CD4-positive, alpha-beta memory T cell (primary cell): ENCODE results near the gene CIB2. TPM values are rescaled to one million over a fixed set of nuclear protein-coding genes. Genes with fewer than 3 reads are reported as not detected.

Experiments used
- CTCF ChIA-PET: fragments of 350-600 bp; sonication (Branson Sonifier 250); formaldehyde crosslinking; loops from one replicate; lab custom pipeline; 2021; ENCODE audit warnings: inconsistent platforms; ENCODE audit not compliant: partially characterized antibody; lab: Charles Lee
- POLR2A ChIA-PET: fragments of 350-600 bp; sonication (Branson Sonifier 250); formaldehyde crosslinking; loops from one replicate; lab custom pipeline; 2021; ENCODE audit not compliant: partially characterized antibody; lab: Charles Lee
- DNase-seq, 5 donors: peaks; one replicate each; pipeline versions ENCODE4 v3.0.0 to v3.0.0-alpha.2; 2020 to 2022; ENCODE audit warnings: mixed read lengths in 1 of 5
- H3K27ac ChIP-seq: one replicate; pipeline ENCODE4 v1.7.0; 2013; ENCODE audit warnings: low read depth, low read length
- H3K27me3 ChIP-seq: 2 replicates; pipeline ENCODE4 v1.7.0; 2013; ENCODE audit warnings: mild to moderate bottlenecking, low read length, moderate library complexity; ENCODE audit not compliant: insufficient read depth
- H3K36me3 ChIP-seq: 2 replicates; pipeline ENCODE4 v1.7.0; 2013; ENCODE audit warnings: mild to moderate bottlenecking, low read length, moderate library complexity; ENCODE audit not compliant: insufficient read depth
- H3K4me1 ChIP-seq: 2 replicates; pipeline ENCODE4 v1.7.0; 2013; ENCODE audit warnings: mild to moderate bottlenecking, low read length, moderate library complexity; ENCODE audit not compliant: insufficient read depth
- H3K4me3 ChIP-seq, 2 donors: one replicate each; pipeline ENCODE4 v1.7.0; 2013; ENCODE audit warnings: low read length in 2 of 2, mild to moderate bottlenecking in 1 of 2
- H3K9me3 ChIP-seq, 2 donors: one replicate each; pipeline ENCODE4 v1.7.0; 2013; ENCODE audit warnings: low read length in 2 of 2, control low read depth in 1 of 2; ENCODE audit not compliant: control insufficient read depth in 1 of 2
- H3K27ac Mint-ChIP-seq, 7 donors: one replicate each; pipeline ENCODE4 v1.8.0; 2020 to 2021; ENCODE audit warnings: mixed read lengths in 7 of 7, mild to moderate bottlenecking in 6 of 7, inconsistent platforms in 3 of 7, moderate library complexity in 3 of 7
- H3K27me3 Mint-ChIP-seq, 2 donors: one replicate each; pipeline ENCODE4 v1.8.0; 2020 to 2021; ENCODE audit warnings: mixed read lengths in 2 of 2
- H3K36me3 Mint-ChIP-seq, 2 donors: one replicate each; pipeline ENCODE4 v1.8.0; 2020 to 2021; ENCODE audit warnings: mixed read lengths in 2 of 2, inconsistent platforms in 1 of 2, mild to moderate bottlenecking in 1 of 2
- H3K4me1 Mint-ChIP-seq, 4 donors: one replicate each; pipeline ENCODE4 v1.8.0; 2020 to 2021; ENCODE audit warnings: mixed read lengths in 4 of 4, mild to moderate bottlenecking in 1 of 4
- H3K4me3 Mint-ChIP-seq, 8 donors: one replicate each; pipeline ENCODE4 v1.8.0; 2020 to 2021; ENCODE audit warnings: mixed read lengths in 8 of 8, mild to moderate bottlenecking in 7 of 8, moderate library complexity in 6 of 8, inconsistent platforms in 3 of 8
- H3K9me3 Mint-ChIP-seq, 8 donors: one replicate each; pipeline ENCODE4 v1.8.0; 2020 to 2021; ENCODE audit warnings: mixed read lengths in 8 of 8, mild to moderate bottlenecking in 5 of 8, inconsistent platforms in 3 of 8, moderate library complexity in 1 of 8
- intact Hi-C: fragments of 100-400 bp; cut with micrococcal nuclease; formaldehyde crosslinking; loops from one replicate; pipeline ENCODE4 v1.15.1; 2023
- polyA plus RNA-seq, 2 donors: library from polyadenylated mRNA; unstranded; fragments of 300-500 nt; fragmentation: Illumina TruSeq; gene quantifications; one replicate each; pipeline ENCODE4 v1.2.3, GENCODE V29; 2021
- total RNA-seq, 2 experiments: library from RNA; stranded (reverse); gene quantifications; one replicate each; pipeline ENCODE4 v1.2.3, GENCODE V29; 2021

The CIB2 gene
- total and polyA plus RNA-seq, 4 experiments from 2014 or later = 0.56 to 2.2 (median 1.4) TPM

DNA sequence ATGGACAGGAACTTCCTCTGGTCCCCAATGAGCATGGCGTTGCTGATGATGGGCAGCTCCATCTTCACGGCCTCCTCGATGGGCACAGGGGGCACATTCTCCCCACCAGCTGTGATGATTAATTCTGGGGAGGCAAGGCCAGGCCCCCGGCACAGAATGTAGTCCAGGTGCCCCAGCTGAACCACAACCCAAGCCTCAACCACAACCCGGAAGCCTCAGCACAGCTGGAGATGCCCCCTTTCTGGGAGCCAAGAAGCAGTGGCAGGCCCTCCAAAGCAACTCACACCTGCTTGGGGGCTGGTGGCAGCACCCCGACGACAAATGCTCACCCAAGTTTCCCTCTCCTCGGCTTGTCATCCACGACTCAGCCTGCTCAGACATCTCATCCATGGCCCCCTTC, 43.2 kb upstream of the CIB2 start:
- CTCF ChIA-PET = interaction anchor here (1.4 kb wide), 1 partner anchor 65 kb away, joined by 5 read pairs; no protein-coding TSS in a partner anchor
- Histone ChIP-seq H3K27me3 (no peaks in the 10 kb centered on the region), H3K27ac (no peak overlapping the region), H3K9me3 (no peaks in the 10 kb centered on the region), H3K4me1 (peaks cover 10% of the 10 kb centered on the region), H3K36me3 (peaks cover 24% of the 10 kb centered on the region), H3K4me3 (no peak overlapping the region)
- peaks cover 32 to 33% of the 10 kb centered on the region in 2 donors for H3K36me3 Mint-ChIP-seq
- intact Hi-C loops = no loop called here
- POLR2A ChIA-PET = no interaction called here
- no peaks in the 10 kb centered on the region for H3K9me3 Mint-ChIP-seq
- H3K27me3 Mint-ChIP-seq = no peaks in the 10 kb centered on the region
- peak overlapping the region in 3 of 8 donors; percentile 13 to 62 (median 22) for H3K4me3 Mint-ChIP-seq
- H3K4me1 Mint-ChIP-seq = peaks cover 10 to 26% (median 17%) of the 10 kb centered on the region in 4 donors
- DNase-seq = no peak
- H3K27ac Mint-ChIP-seq = peak overlapping the region in 1 of 7 donors; percentile 64

DNA sequence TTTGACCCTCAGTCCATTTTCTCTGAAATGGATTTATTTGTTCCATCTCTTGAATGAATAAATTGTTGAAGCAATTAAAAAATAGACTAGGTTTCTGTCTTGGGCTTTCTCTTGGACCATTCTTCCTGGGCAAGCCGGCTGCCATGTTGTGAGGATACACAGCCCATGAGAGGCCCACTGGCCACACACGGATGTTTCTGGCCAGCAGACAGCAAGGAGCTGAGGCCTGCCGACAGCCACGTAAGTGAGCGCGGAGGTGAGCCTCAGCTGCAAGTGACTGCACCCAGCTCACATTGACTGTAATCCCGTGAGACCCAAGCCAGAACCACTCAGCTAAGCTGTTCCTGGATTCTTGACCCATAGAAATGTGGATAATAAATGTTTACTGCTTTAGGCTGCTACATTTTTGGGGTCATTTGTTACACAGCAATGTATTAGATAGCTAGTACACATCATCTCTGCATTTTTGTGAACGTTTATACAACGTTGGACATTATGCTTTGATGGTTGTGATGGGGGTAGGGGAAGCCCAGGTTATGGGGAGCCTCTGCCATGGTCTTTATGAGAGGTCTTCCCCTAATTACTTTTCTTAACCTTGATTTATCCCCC, 40.7 kb upstream of the CIB2 start:
- H3K27ac Mint-ChIP-seq = peak overlapping the region in 1 of 7 donors; percentile 29
- H3K27me3 Mint-ChIP-seq = no peaks in the 10 kb centered on the region
- no peak overlapping the region for H3K4me3 Mint-ChIP-seq
- H3K36me3 Mint-ChIP-seq = peaks cover 43 to 51% of the 10 kb centered on the region in 2 donors
- Histone ChIP-seq H3K9me3 (no peaks in the 10 kb centered on the region), H3K27ac (no peak overlapping the region), H3K4me1 (peaks cover 20% of the 10 kb centered on the region), H3K4me3 (no peak overlapping the region), H3K27me3 (no peaks in the 10 kb centered on the region), H3K36me3 (peaks cover 30% of the 10 kb centered on the region)
- DNase-seq = no peak
- intact Hi-C loops = no loop called here
- CTCF ChIA-PET = interaction anchor here (0.8 to 1.8 kb wide), 6 partner anchors 10 to 205 kb away, joined by 3 to 5 read pairs (median 3); no protein-coding TSS in a partner anchor
- H3K9me3 Mint-ChIP-seq = no peaks in the 10 kb centered on the region
- H3K4me1 Mint-ChIP-seq = peaks cover 14 to 34% (median 24%) of the 10 kb centered on the region in 4 donors
- POLR2A ChIA-PET = interaction anchor here (0.7 to 1.1 kb wide), 2 partner anchors 13 to 20 kb away, joined by 3 read pairs; no protein-coding TSS in a partner anchor

DNA sequence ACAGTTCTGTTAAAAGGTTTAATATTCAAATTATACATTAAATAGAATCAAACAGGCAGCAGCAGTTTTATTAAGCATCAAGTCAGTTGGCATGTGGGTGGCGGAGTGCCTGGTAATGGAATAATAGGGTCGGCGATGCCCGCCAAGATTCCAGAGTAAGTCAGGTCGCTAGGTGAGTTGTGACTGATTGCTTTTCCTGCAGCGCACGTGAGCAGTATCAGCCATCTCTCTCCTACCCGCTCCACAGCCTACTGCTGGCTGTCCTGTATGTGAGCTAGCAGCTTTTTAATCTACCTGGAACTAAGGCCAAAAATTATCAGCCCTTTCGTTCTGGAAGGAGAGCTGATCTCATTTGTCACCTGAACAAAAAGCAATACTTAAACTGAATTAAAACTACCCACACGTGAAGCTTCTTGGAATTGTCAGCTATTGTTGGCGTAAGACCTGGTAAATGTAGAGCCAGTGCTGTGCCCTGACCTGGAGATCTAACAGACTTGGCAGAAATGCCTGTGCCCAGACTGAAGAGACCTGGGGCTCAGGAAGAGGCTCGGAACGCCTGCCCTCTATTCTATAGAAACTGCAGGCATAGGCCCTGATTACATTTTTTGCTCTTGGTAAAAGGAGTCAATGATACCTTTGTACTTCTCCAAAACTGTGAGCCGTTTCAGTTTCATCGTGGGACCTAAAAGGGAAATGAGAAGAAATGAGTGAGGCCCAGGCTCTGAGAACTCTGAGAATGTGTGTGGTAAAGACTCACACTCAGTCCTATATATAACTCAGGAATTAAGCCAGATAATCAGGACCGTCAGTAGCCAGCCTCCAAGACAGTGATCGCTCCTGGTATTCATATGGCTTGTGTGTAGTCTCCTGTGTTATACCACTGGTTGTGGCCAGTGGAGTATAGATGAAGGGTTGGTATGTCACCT, 39.9 kb upstream of the CIB2 start:
- Histone ChIP-seq H3K4me1 (peaks cover 20% of the 10 kb centered on the region), H3K36me3 (peaks cover 34% of the 10 kb centered on the region), H3K27me3 (no peaks in the 10 kb centered on the region), H3K27ac (no peak overlapping the region), H3K9me3 (no peaks in the 10 kb centered on the region), H3K4me3 (no peak overlapping the region)
- H3K27me3 Mint-ChIP-seq = no peaks in the 10 kb centered on the region
- H3K4me3 Mint-ChIP-seq = no peak overlapping the region
- no peaks in the 10 kb centered on the region for H3K9me3 Mint-ChIP-seq
- ChIA-PET CTCF (interaction anchor here (0.5 to 1.8 kb wide), 4 partner anchors 23 to 204 kb away, joined by 3 to 5 read pairs (median 3); no protein-coding TSS in a partner anchor), POLR2A (interaction anchor here (0.9 kb wide), 1 partner anchor 22 kb away, joined by 3 read pairs; the partner anchor contains the start of gene IDH3A)
- intact Hi-C loops = no loop called here
- H3K27ac Mint-ChIP-seq = peak overlapping the region in 1 of 7 donors; percentile 13
- peaks cover 16 to 34% (median 25%) of the 10 kb centered on the region in 4 donors for H3K4me1 Mint-ChIP-seq
- H3K36me3 Mint-ChIP-seq = peaks cover 51 to 55% of the 10 kb centered on the region in 2 donors
- no peak for DNase-seq

DNA sequence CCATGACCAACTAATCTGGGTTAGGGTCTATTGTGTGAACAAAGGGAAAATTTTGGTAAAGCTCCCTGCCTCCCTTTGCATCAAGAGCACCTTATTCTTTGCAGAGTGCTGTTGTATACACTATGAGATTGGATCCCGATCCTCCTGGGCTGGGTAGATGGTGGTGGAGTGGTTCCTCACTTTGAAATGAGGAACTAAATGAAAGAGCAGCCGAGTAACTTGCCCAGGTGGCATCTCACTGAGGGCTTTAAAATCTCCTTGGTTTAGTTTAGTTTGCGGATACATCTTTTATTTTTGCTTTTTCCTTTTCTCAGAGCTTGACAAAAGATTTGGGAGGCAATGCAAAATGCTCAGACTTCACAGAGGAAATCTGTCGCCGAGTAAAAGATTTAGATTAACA, 37.4 kb upstream of the CIB2 start:
- peaks cover 11 to 21% (median 15%) of the 10 kb centered on the region in 4 donors for H3K4me1 Mint-ChIP-seq
- H3K9me3 Mint-ChIP-seq = no peaks in the 10 kb centered on the region
- no peak overlapping the region for H3K4me3 Mint-ChIP-seq
- CTCF ChIA-PET = interaction anchor here (1.3 to 2.2 kb wide), 3 partner anchors 27 to 72 kb away, joined by 3 to 7 read pairs (median 3); no protein-coding TSS in a partner anchor
- DNase-seq = no peak
- POLR2A ChIA-PET = no interaction called here
- Histone ChIP-seq H3K9me3 (no peaks in the 10 kb centered on the region), H3K27me3 (no peaks in the 10 kb centered on the region), H3K4me3 (no peak overlapping the region), H3K36me3 (peaks cover 46% of the 10 kb centered on the region), H3K4me1 (peaks cover 10% of the 10 kb centered on the region), H3K27ac (no peak overlapping the region)
- intact Hi-C loops = no loop called here
- peaks cover 65 to 69% of the 10 kb centered on the region in 2 donors for H3K36me3 Mint-ChIP-seq
- no peaks in the 10 kb centered on the region for H3K27me3 Mint-ChIP-seq
- no peak overlapping the region for H3K27ac Mint-ChIP-seq

GRCh38 chr15:78167227-78167888, 36.1 kb upstream of the CIB2 start:
- H3K4me1 ChIP-seq = peaks cover 10% of the 10 kb centered on the region
- H3K27ac ChIP-seq = no peak overlapping the region
- peak overlapping the region in 4 of 7 donors; percentile 0 to 59 (median 44) for H3K27ac Mint-ChIP-seq
- peaks cover 7 to 12% (median 9%) of the 10 kb centered on the region in 4 donors for H3K4me1 Mint-ChIP-seq
- POLR2A ChIA-PET = no interaction called here
- intact Hi-C loops = no loop called here
- DNase-seq = peak in 4 of 5 donors; percentile 30 to 52 (median 33)
- no peak overlapping the region for H3K4me3 ChIP-seq
- H3K27me3 Mint-ChIP-seq = no peaks in the 10 kb centered on the region
- peaks cover 69 to 70% of the 10 kb centered on the region in 2 donors for H3K36me3 Mint-ChIP-seq
- CTCF ChIA-PET = interaction anchor here (1.3 to 2.2 kb wide), 2 partner anchors 28 to 73 kb away, joined by 3 to 7 read pairs; no protein-coding TSS in a partner anchor
- peak overlapping the region in 7 of 8 donors; percentile 0 to 64 (median 9) for H3K4me3 Mint-ChIP-seq
- no peaks in the 10 kb centered on the region for H3K27me3 ChIP-seq
- H3K9me3 ChIP-seq = no peaks in the 10 kb centered on the region
- no peaks in the 10 kb centered on the region for H3K9me3 Mint-ChIP-seq
- H3K36me3 ChIP-seq = peaks cover 49% of the 10 kb centered on the region

DNA sequence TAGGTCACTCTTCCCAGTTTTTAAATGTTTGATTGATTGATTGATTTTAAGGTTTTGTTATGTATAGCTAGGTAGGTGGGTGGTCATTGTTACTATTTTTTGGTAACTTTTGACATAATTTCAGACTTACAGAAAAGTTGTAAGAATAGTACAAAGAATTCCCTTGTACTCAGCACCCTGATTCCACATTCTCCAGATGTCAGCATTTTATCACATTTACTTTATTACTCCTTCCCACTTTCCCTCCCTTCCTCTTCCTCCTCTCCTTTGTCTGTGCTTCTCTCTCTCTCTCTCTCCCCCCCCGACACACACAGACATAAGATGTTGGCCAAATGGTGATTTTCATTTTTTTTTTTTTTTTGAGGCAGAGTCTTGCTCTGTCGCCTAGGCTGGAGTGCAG, 32.8 kb upstream of the CIB2 start:
- intact Hi-C loops = no loop called here
- POLR2A ChIA-PET = no interaction called here
- CTCF ChIA-PET = interaction anchor here (1.4 kb wide), 1 partner anchor 31 kb away, joined by 3 read pairs; no protein-coding TSS in a partner anchor
- peaks cover 13% of the 10 kb centered on the region for H3K4me1 ChIP-seq
- no peaks in the 10 kb centered on the region for H3K9me3 Mint-ChIP-seq
- no peaks in the 10 kb centered on the region for H3K27me3 Mint-ChIP-seq
- peaks cover 11 to 17% (median 12%) of the 10 kb centered on the region in 4 donors for H3K4me1 Mint-ChIP-seq
- H3K4me3 ChIP-seq = no peak overlapping the region
- DNase-seq = no peak
- H3K9me3 ChIP-seq = no peaks in the 10 kb centered on the region
- H3K4me3 Mint-ChIP-seq = no peak overlapping the region
- peaks cover 43% of the 10 kb centered on the region for H3K36me3 ChIP-seq
- peak overlapping the region in 3 of 7 donors; percentile 25 to 39 (median 35) for H3K27ac Mint-ChIP-seq
- H3K27ac ChIP-seq = no peak overlapping the region
- H3K36me3 Mint-ChIP-seq = peaks cover 56 to 62% of the 10 kb centered on the region in 2 donors
- H3K27me3 ChIP-seq = no peaks in the 10 kb centered on the region
